Activated B cell treated with CpG ODN at 0.5 μM for 24 hours (primary cell): ENCODE measurements around the gene ME2. TPM values are rescaled to one million over a fixed set of nuclear protein-coding genes. Genes with fewer than 3 reads are reported as not detected.

Source experiments
- ATAC-seq: fragments of 200-7000 bp; cut with Tn5 transposase; one replicate; pipeline ENCODE4 v1.10.0; 2021; ENCODE audit warnings: low read depth, mild to moderate bottlenecking, moderate library complexity
- CTCF ChIA-PET: fragments of 350-600 bp; sonication (Branson Sonifier 250); formaldehyde crosslinking; loops from one replicate; lab custom pipeline; 2021; ENCODE audit warnings: antibody characterized with exemption; lab: Charles Lee
- POLR2A ChIA-PET: fragments of 350-600 bp; sonication (Branson Sonifier 250); formaldehyde crosslinking; loops from one replicate; lab custom pipeline; 2021; ENCODE audit warnings: antibody characterized with exemption; lab: Charles Lee
- DNase-seq: peaks from one replicate; pipeline ENCODE4 v3.0.0; 2022
- H3K27ac Mint-ChIP-seq: one replicate; pipeline ENCODE4 v1.8.0; 2020; ENCODE audit warnings: mixed read lengths
- H3K27me3 Mint-ChIP-seq: one replicate; pipeline ENCODE4 v1.8.0; 2021; ENCODE audit warnings: mixed read lengths
- H3K36me3 Mint-ChIP-seq: one replicate; pipeline ENCODE4 v1.8.0; 2021; ENCODE audit warnings: low read depth, mixed read lengths
- H3K4me1 Mint-ChIP-seq: one replicate; pipeline ENCODE4 v1.8.0; 2021; ENCODE audit warnings: mixed read lengths
- H3K4me3 Mint-ChIP-seq: one replicate; pipeline ENCODE4 v1.8.0; 2020; ENCODE audit warnings: mild to moderate bottlenecking, mixed read lengths
- H3K9me3 Mint-ChIP-seq: one replicate; pipeline ENCODE4 v1.8.0; 2020; ENCODE audit warnings: mixed read lengths
- CTCF ChIP-seq: fragments of 200-600 bp; IDR thresholded peaks from one replicate; pipeline ENCODE4 v1.8.0; 2022; ENCODE audit warnings: antibody characterized with exemption, mild to moderate bottlenecking
- intact Hi-C: fragments of 100-400 bp; cut with micrococcal nuclease; formaldehyde crosslinking; loops from one replicate; pipeline ENCODE4 v1.15.1; 2024
- total RNA-seq: library from RNA; stranded (reverse); gene quantifications from 2 replicates; pipeline ENCODE4 v1.2.3, GENCODE V29; 2022

Gene ME2
- total RNA-seq, 1 donor from 2014 or later = 63.5 TPM

- POLR2A ChIA-PET = interaction anchor here (0.6 kb wide), 2 partner anchors 9 to 180 kb away, joined by 3 to 6 read pairs; no protein-coding TSS in a partner anchor
- H3K27ac Mint-ChIP-seq = no peak overlapping the region
- no peak for DNase-seq
- no peak for ATAC-seq
- peaks cover 5% of the 10 kb centered on the region for H3K9me3 Mint-ChIP-seq
- H3K36me3 Mint-ChIP-seq = peaks cover 40% of the 10 kb centered on the region
- H3K4me3 Mint-ChIP-seq = no peak overlapping the region
- TF ChIP-seq CTCF = no peak
- intact Hi-C loops = no loop called here
- H3K27me3 Mint-ChIP-seq = no peaks in the 10 kb centered on the region
- peaks cover 6% of the 10 kb centered on the region for H3K4me1 Mint-ChIP-seq
- CTCF ChIA-PET = no interaction called here
Measured at GRCh38 chr18:50973367-50974126, 94.6 kb downstream of the ME2 start.

DNA sequence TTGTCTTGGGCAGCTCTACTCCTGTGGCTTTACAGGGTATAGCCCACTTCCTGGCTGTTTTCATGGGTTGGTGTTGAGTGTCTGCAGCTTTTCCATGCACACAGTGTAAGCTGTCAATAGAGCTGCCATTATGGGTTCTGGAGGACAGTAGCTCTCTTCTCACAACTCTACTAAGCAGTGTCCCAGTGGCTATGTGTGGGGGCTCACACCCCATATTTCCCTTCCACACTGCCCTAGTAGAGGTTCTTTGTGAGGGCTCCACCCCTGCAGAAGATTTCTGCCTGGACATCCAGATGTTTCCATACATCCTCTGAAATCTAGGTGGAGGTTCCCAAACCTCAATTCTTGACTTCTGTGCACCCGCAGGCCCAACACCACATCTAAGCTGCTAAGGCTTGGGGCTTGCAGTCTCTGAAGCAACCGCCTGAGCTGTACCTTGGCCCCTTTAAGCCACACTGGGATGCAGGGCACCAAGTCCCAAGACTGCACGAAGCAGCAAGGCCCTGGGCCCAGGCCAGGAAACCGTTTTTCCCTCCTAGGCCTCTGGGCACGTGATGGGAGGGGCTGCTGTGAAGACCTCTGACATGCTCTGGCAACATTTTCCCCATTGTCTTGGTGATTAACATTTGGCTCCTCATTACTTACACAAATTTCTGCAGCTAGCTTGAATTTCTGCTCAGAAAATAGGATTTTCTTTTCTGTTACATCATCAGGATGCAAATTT, 98.3 kb downstream of the ME2 start:
- ChIA-PET POLR2A (no interaction called here), CTCF (no interaction called here)
- H3K4me3 Mint-ChIP-seq = no peak overlapping the region
- H3K27me3 Mint-ChIP-seq = no peaks in the 10 kb centered on the region
- H3K4me1 Mint-ChIP-seq = no peaks in the 10 kb centered on the region
- peaks cover 5% of the 10 kb centered on the region for H3K9me3 Mint-ChIP-seq
- TF ChIP-seq CTCF = no peak
- intact Hi-C loops = no loop called here
- no peak for DNase-seq
- peaks cover 58% of the 10 kb centered on the region for H3K36me3 Mint-ChIP-seq
- ATAC-seq = no peak
- H3K27ac Mint-ChIP-seq = no peak overlapping the region

GRCh38 chr18:50981381-50981780, 102.5 kb downstream of the ME2 start:
- ChIA-PET CTCF (no interaction called here), POLR2A (interaction anchor here (0.8 kb wide), 1 partner anchor 16 kb away, joined by 8 read pairs; no protein-coding TSS in a partner anchor)
- Mint-ChIP-seq H3K4me3 (no peak overlapping the region), H3K9me3 (peaks cover 5% of the 10 kb centered on the region), H3K27me3 (no peaks in the 10 kb centered on the region), H3K27ac (no peak overlapping the region), H3K4me1 (no peaks in the 10 kb centered on the region), H3K36me3 (peaks cover 59% of the 10 kb centered on the region)
- intact Hi-C loops = no loop called here
- no peak for DNase-seq
- no peak for ATAC-seq
- TF ChIP-seq CTCF = no peak

- Mint-ChIP-seq H3K9me3 (peaks cover 2% of the 10 kb centered on the region), H3K36me3 (peaks cover 59% of the 10 kb centered on the region), H3K4me3 (no peak overlapping the region), H3K4me1 (no peaks in the 10 kb centered on the region), H3K27me3 (no peaks in the 10 kb centered on the region), H3K27ac (no peak overlapping the region)
- TF ChIP-seq CTCF = no peak
- ChIA-PET CTCF (no interaction called here), POLR2A (no interaction called here)
- DNase-seq (no peak), ATAC-seq (no peak)
- intact Hi-C loops = no loop called here
Measured at GRCh38 chr18:50982086-50982801, 103.3 kb downstream of the ME2 start.

- TF ChIP-seq CTCF = no peak
- H3K4me3 Mint-ChIP-seq = no peak overlapping the region
- ChIA-PET CTCF (no interaction called here), POLR2A (no interaction called here)
- no peaks in the 10 kb centered on the region for H3K27me3 Mint-ChIP-seq
- intact Hi-C loops = no loop called here
- DNase-seq (no peak), ATAC-seq (no peak)
- H3K36me3 Mint-ChIP-seq = peaks cover 57% of the 10 kb centered on the region
- H3K27ac Mint-ChIP-seq = no peak overlapping the region
- H3K9me3 Mint-ChIP-seq = peaks cover 2% of the 10 kb centered on the region
- H3K4me1 Mint-ChIP-seq = no peaks in the 10 kb centered on the region
Measured at GRCh38 chr18:50982802-50983179, 103.9 kb downstream of the ME2 start.
